HCT116 (cell line): Measurements from ENCODE around the gene HCRTR1. TPM values are rescaled to one million over a fixed set of nuclear protein-coding genes. Genes with fewer than 3 reads are reported as not detected.

Source experiments
- ATAC-seq: fragments of 200-7000 bp; cut with Tn5 transposase; 2 replicates; pipeline ENCODE4 v1.9.1; 2020; ENCODE audit warnings: mild to moderate bottlenecking, moderate library complexity
- BruUV-seq: library from RNA; stranded (reverse); fragments of 400-500 nt; replicated peaks from 2 replicates; lab custom pipeline; 2021; lab: Mats Ljungman, UMichigan
- CTCF ChIA-PET: fragments of 300-600 bp; sonication (Branson Sonifier 250); formaldehyde crosslinking; loops from one replicate; lab custom pipeline; 2021; ENCODE audit warnings: antibody characterized with exemption; lab: Charles Lee
- POLR2A ChIA-PET: fragments of 300-600, 350-600 bp; sonication (Branson Sonifier 250); formaldehyde crosslinking; loops from one replicate; lab custom pipeline; 2021; ENCODE audit warnings: antibody characterized with exemption; lab: Charles Lee
- RAD21 ChIA-PET, 2 experiments: fragments of 300-600 bp; sonication (Branson Sonifier 250); formaldehyde crosslinking; loops; one replicate each; lab custom pipeline; 2023; ENCODE audit warnings: low total read pairs in 2 of 2; ENCODE audit not compliant: uncharacterized antibody in 2 of 2, unreplicated experiment in 2 of 2, low non-redundant PET in 1 of 2; lab: Charles Lee
- DNase-seq: peaks from one replicate; pipeline ENCODE4 v3.0.0-alpha.2; 2010; ENCODE audit warnings: low read depth, low spot score
- H2AFZ ChIP-seq: fragments of 200-600 bp; shearing (Covaris generic), sonication (generic); 2 replicates; pipeline ENCODE4 v1.6.1; 2017; ENCODE audit warnings: low read depth, mixed run types, mixed read lengths, antibody characterized with exemption, low read length; ENCODE audit not compliant: poor library complexity, severe bottlenecking
- H3K27ac ChIP-seq: 2 replicates; pipeline ENCODE4 v1.5.1; 2012; ENCODE audit warnings: low read depth, low read length
- H3K27me3 ChIP-seq: fragments of 200-600 bp; sonication (generic); 2 replicates; pipeline ENCODE4 v1.6.1; 2016; ENCODE audit warnings: mixed run types, low read length, mixed read lengths; ENCODE audit not compliant: insufficient read depth
- H3K36me3 ChIP-seq, 2 experiments: fragments of 200-500 bp in 1 of 2; fragments of 200-600 bp in 1 of 2; sonication (Bioruptor generic) in 1 of 2; sonication (generic) in 1 of 2; 2 replicates each; pipeline versions ENCODE4 v1.5.1 to v1.6.1; 2014 to 2016; ENCODE audit warnings: low read length in 2 of 2, inconsistent platforms in 1 of 2, mixed read lengths in 1 of 2, mixed run types in 1 of 2; ENCODE audit not compliant: insufficient read depth in 2 of 2, control insufficient read depth in 1 of 2
- H3K4me1 ChIP-seq, 2 experiments: fragments of 200-600 bp in 1 of 2; sonication (generic) in 1 of 2; 2 replicates each; pipeline versions ENCODE4 v1.5.1 to v1.6.1; 2012 to 2017; ENCODE audit warnings: low read length in 2 of 2, inconsistent platforms in 1 of 2, mild to moderate bottlenecking in 1 of 2, mixed read lengths in 1 of 2, mixed run types in 1 of 2, moderate library complexity in 1 of 2; ENCODE audit not compliant: insufficient read depth in 2 of 2, control insufficient read depth in 1 of 2
- H3K4me2 ChIP-seq: fragments of 200-600 bp; sonication (generic); 2 replicates; pipeline ENCODE4 v1.6.1; 2017; ENCODE audit warnings: mixed run types, low read length, mixed read lengths
- H3K4me3 ChIP-seq, 2 experiments: fragments of 200-600 bp in 1 of 2; sonication (generic) in 1 of 2; replicated peaks in 1 of 2; 2 replicates each; pipeline ENCODE4 v1.5.1; 2011 to 2016; ENCODE audit warnings: low read length in 2 of 2, control low read depth in 1 of 2, low read depth in 1 of 2, mild to moderate bottlenecking in 1 of 2, mixed read lengths in 1 of 2, mixed run types in 1 of 2
- H3K79me2 ChIP-seq: fragments of 200-600 bp; sonication (generic); 2 replicates; pipeline ENCODE4 v1.6.1; 2017; ENCODE audit warnings: mild to moderate bottlenecking, mixed run types, low read length, moderate library complexity, mixed read lengths; ENCODE audit not compliant: insufficient read depth
- H3K9ac ChIP-seq: fragments of 200-600 bp; sonication (generic); 2 replicates; pipeline ENCODE4 v1.6.1; 2016; ENCODE audit warnings: low read length, mixed read lengths
- H3K9me2 ChIP-seq: fragments of 200-600 bp; sonication (generic), shearing (Covaris generic); 2 replicates; pipeline ENCODE4 v1.6.1; 2017; ENCODE audit warnings: mixed run types, mild to moderate bottlenecking, moderate library complexity; ENCODE audit not compliant: insufficient read depth
- H3K9me3 ChIP-seq, 2 experiments: fragments of 200-500 bp in 1 of 2; fragments of 200-600 bp in 1 of 2; sonication (Bioruptor generic) in 1 of 2; sonication (generic) in 1 of 2; 2 replicates each; pipeline ENCODE4 v1.6.1; 2014 to 2017; ENCODE audit warnings: low read length in 2 of 2, mixed read lengths in 2 of 2, inconsistent platforms in 1 of 2, low read depth in 1 of 2, mild to moderate bottlenecking in 1 of 2, mixed run types in 1 of 2, moderate library complexity in 1 of 2; ENCODE audit not compliant: control insufficient read depth in 1 of 2, insufficient read depth in 1 of 2
- H4K20me1 ChIP-seq: fragments of 200-600 bp; sonication (generic), shearing (Covaris generic); 2 replicates; pipeline ENCODE4 v1.6.1; 2017; ENCODE audit warnings: mixed run types, mild to moderate bottlenecking, moderate library complexity; ENCODE audit not compliant: insufficient read depth
- CEBPB ChIP-seq: IDR thresholded peaks from 2 replicates; pipeline ENCODE4 v1.6.1; 2012; ENCODE audit warnings: low read depth
- RAD21 ChIP-seq: IDR thresholded peaks from 2 replicates; pipeline ENCODE4 v1.6.1; 2012; ENCODE audit warnings: low read depth, mild to moderate bottlenecking
- SRF ChIP-seq: IDR thresholded peaks from 2 replicates; pipeline ENCODE4 v1.6.1; 2012; ENCODE audit warnings: low read depth
- TCF7L2 ChIP-seq: IDR thresholded peaks from 2 replicates; pipeline ENCODE4 v1.7.0; 2011; ENCODE audit warnings: borderline replicate concordance, inconsistent platforms; ENCODE audit not compliant: insufficient read depth, insufficient read length; ENCODE audit errors: extremely low read depth
- ZFX ChIP-seq: fragments of 450-650 bp; IDR thresholded peaks from 2 replicates; pipeline ENCODE4 v1.6.1; 2017
- intact Hi-C: fragments of 100-400 bp; cut with micrococcal nuclease; formaldehyde crosslinking; loops from 2 replicates; pipeline ENCODE4 v1.10.0; 2022
- total RNA-seq: library from RNA; stranded (reverse); gene quantifications from one replicate; pipeline ENCODE4 v1.2.1, GENCODE V29; 2021; ENCODE audit not compliant: unreplicated experiment

Gene HCRTR1
- total RNA-seq, 1 experiment from 2014 or later, result not detected

DNA sequence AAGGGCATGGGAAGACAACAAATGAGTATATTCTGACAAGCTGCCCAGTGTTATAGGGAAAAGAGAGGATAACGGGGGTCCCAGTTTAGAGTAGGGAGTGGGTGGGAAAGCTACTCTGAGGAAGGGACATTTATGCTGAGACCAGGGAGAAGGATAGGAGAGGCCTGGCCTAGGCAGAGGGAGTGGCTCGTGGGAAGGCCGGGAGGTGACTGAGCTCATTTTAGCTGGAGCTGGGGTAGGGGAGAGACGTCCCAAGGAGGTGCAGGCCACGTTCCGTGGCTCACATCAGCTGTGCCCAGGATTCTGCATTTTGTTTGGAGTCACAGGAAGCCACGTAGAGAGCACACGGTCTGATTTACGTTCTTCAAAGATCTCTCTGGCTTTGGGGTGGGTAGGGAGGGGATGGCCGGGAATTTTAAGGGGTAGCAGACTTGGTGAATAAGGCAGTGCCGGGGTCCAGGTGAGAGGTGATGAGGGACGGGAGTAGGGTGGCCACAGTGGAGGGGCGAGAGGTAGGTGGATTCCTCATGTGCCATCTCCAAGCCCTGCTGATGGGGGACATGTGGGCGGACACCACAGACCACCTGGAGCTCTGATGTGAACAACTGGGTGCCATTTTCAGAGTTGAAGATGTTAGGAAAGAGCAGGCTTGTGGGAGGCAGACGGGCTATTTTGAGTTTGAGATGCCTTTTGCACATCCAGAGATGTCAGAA lies 36.4 kb upstream of the HCRTR1 start:
- intact Hi-C loops, result no loop called here
- Histone ChIP-seq H3K9me2 (no peaks in the 10 kb centered on the region), H3K36me3 (peaks cover 0 to 29% of the 10 kb centered on the region in 2 experiments; a peak in 1 of 4 replicates), H3K9ac (no peak overlapping the region), H4K20me1 (no peaks in the 10 kb centered on the region), H3K9me3 (no peaks in the 10 kb centered on the region), H3K4me3 (no peak overlapping the region), H3K4me1 (peaks cover 31 to 64% of the 10 kb centered on the region in 2 experiments), H3K27ac (no peak overlapping the region), H3K27me3 (no peaks in the 10 kb centered on the region), H2AFZ (no peak overlapping the region), H3K79me2 (peaks cover 50% of the 10 kb centered on the region), H3K4me2 (no peak overlapping the region)
- no peak for ATAC-seq
- ChIA-PET CTCF (no interaction called here), RAD21 (no interaction called here), POLR2A (no interaction called here)
- no peak for DNase-seq
- no TSS peak for BruUV-seq
- TF ChIP-seq ZFX (no peak), TCF7L2 (no peak), CEBPB (no peak), RAD21 (no peak), SRF (no peak)

DNA sequence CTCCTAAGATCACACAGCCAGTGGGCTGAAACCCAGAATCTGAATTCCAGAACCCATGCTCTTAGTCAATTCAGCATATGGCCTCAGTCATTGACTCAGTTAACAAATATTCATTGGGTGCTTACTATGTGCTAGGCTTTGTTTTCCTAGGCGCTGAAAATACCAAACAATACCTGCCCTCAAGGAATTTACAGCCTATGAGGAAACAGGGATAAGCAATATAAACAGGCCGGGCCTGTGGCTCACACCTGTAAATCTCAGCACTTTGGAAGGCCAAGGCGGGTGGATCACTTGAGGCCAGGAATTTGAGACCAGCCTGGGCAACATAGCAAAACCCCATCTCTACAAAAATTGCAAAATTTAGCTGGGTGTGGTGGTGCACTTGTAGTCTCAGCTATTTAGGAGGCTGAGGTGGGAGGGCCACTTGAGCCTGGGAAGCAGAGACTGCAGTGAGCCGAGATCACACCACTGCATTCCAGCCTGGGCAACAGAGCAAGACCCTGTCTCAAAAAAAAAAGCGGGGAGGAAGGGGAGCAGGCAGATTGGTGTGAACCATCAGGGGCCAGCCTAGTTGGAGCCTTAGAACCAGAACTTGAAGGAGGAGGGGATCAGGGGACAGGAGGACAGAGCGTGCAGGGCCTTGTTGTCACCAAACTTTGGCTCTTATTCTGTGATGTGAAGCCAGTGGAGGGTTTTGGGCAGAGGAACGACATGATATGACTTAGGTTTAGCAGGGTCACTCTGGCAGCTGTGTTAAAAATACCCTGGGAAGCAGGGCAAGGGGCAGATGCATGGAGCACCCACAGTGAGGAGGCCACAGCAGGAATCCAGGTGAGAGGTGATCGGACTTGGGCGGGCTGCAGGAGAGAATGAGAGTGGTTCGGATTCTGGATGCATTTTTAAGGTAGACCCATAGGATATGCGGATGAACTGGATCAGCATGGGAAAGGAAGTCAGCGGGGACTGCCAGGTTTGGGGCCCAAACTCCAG lies 35.4 kb upstream of the HCRTR1 start:
- Histone ChIP-seq H3K4me3 (no peak overlapping the region), H4K20me1 (no peaks in the 10 kb centered on the region), H3K4me2 (no peak overlapping the region), H3K9me3 (no peaks in the 10 kb centered on the region), H2AFZ (no peak overlapping the region), H3K9ac (no peak overlapping the region), H3K36me3 (peaks cover 0 to 31% of the 10 kb centered on the region in 2 experiments; a peak in 1 of 4 replicates), H3K27me3 (no peaks in the 10 kb centered on the region), H3K4me1 (peaks cover 30 to 64% of the 10 kb centered on the region in 2 experiments), H3K79me2 (peaks cover 42% of the 10 kb centered on the region), H3K9me2 (no peaks in the 10 kb centered on the region), H3K27ac (no peak overlapping the region)
- RAD21 ChIA-PET, result no interaction called here
- intact Hi-C loops, result no loop called here
- POLR2A ChIA-PET, result no interaction called here
- DNase-seq, result no peak
- no peak for ATAC-seq
- BruUV-seq, result no TSS peak
- no peak for TF ChIP-seq ZFX
- CTCF ChIA-PET, result no interaction called here
